ENCODE results near the gene TIE1. TPM values are rescaled to one million over a fixed set of nuclear protein-coding genes. Genes with fewer than 3 reads are reported as not detected.

Gene TIE1
- total and polyA plus RNA-seq, 2 of the 13 experiments (the other 11 are each of a cell fraction or from before 2014, with no cell fraction given): 0.58 to 0.84 TPM

- 0 out of 2 replicates have a peak, but pooled peaks have one; percentile 17 for TF ChIP-seq ZBTB33 (CRISPR knock-in tag; IDR thresholded peaks at IDR 0.05)
- TF ChIP-seq MXD3 (CRISPR knock-in tag; IDR thresholded peaks at IDR 0.05): no peak
- TF ChIP-seq ZHX1 (CRISPR knock-in tag; IDR thresholded peaks at IDR 0.05; ENCODE audit: low read depth): peak; percentile 62; the same call in 1 of the 2 replicates
- no peak for TF ChIP-seq TRIM22 (IDR thresholded peaks at IDR 0.05)
- no peak for TF ChIP-seq U2AF1 (optimal IDR thresholded peaks at IDR 0.05; ENCODE audit: low read depth, low read length)
- TF ChIP-seq ZFP37 (CRISPR knock-in tag; IDR thresholded peaks at IDR 0.05; ENCODE audit: borderline replicate concordance): no peak
- no peak for TF ChIP-seq RBM22 (optimal IDR thresholded peaks at IDR 0.05; ENCODE audit: low read length)
- peak; percentile 64 for TF ChIP-seq HMG20B (CRISPR knock-in tag; conservative IDR thresholded peaks at IDR 0.05)
- no peak for TF ChIP-seq ZNF891 (CRISPR knock-in tag; IDR thresholded peaks at IDR 0.05)
- TF ChIP-seq ZNF746 (CRISPR knock-in tag; IDR thresholded peaks at IDR 0.05): 0 out of 2 replicates have a peak, but pooled peaks have one; percentile 13
- no peak for TF ChIP-seq ZNF260 (CRISPR knock-in tag; IDR thresholded peaks at IDR 0.05; ENCODE audit: borderline replicate concordance, low read depth)
- no peak for TF ChIP-seq U2AF2 (IDR thresholded peaks at IDR 0.05; ENCODE audit: low read depth, low read length)
- TF ChIP-seq ZNF878 (CRISPR knock-in tag; IDR thresholded peaks at IDR 0.05): no peak
- no peak for TF ChIP-seq YEATS4 (CRISPR knock-in tag; IDR thresholded peaks at IDR 0.05; ENCODE audit: borderline replicate concordance)
- no peak for TF ChIP-seq GPN1 (CRISPR knock-in tag; IDR thresholded peaks at IDR 0.05; ENCODE audit: borderline replicate concordance)
- TF ChIP-seq GTF2F1 (IDR thresholded peaks at IDR 0.05; ENCODE audit: low read length): no peak
- TF ChIP-seq XBP1 (CRISPR knock-in tag; IDR thresholded peaks at IDR 0.05): no peak
- peak; percentile 70; the same call in 1 of the 2 replicates for TF ChIP-seq ZFX (CRISPR knock-in tag; IDR thresholded peaks at IDR 0.05; ENCODE audit: low read depth)
Measured at GRCh38 chr1:43282220-43283195, 18.3 kb upstream of the TIE1 start (continued).

Measured in HepG2 (cell line).